Lung (tissue), 12 donors: ENCODE measurements around the gene FLT1. TPM values are rescaled to one million over a fixed set of nuclear protein-coding genes. Genes with fewer than 3 reads are reported as not detected.

Source experiments
- ATAC-seq: fragments of 200-7000 bp; cut with Tn5 transposase; one replicate; pipeline ENCODE4 v1.9.1; 2020; ENCODE audit warnings: moderate number of reproducible peaks; ENCODE audit not compliant: insufficient read depth, low FRiP score
- DNase-seq, 3 donors: peaks; one replicate each; pipeline ENCODE4 v3.0.0-alpha.2; 2013 to 2017
- H3K27ac ChIP-seq, 2 donors: one replicate each; pipeline ENCODE4 v1.5.1; 2013; ENCODE audit warnings: mild to moderate bottlenecking in 2 of 2, moderate library complexity in 2 of 2, control low read depth in 1 of 2, inconsistent platforms in 1 of 2, low read depth in 1 of 2, low read length in 1 of 2
- H3K27me3 ChIP-seq, 3 donors: one replicate each; pipeline ENCODE4 v1.5.1; 2013; ENCODE audit warnings: low read length in 2 of 3; ENCODE audit not compliant: control insufficient read depth in 3 of 3, insufficient read depth in 3 of 3
- H3K36me3 ChIP-seq, 4 donors: one replicate each; pipeline ENCODE4 v1.5.1; 2013; ENCODE audit warnings: low read length in 4 of 4, mild to moderate bottlenecking in 1 of 4, moderate library complexity in 1 of 4; ENCODE audit not compliant: control insufficient read depth in 4 of 4, insufficient read depth in 4 of 4
- H3K4me1 ChIP-seq, 5 donors: one replicate each; pipeline ENCODE4 v1.5.1; 2013; ENCODE audit warnings: low read length in 5 of 5, mild to moderate bottlenecking in 2 of 5, moderate library complexity in 1 of 5; ENCODE audit not compliant: control insufficient read depth in 5 of 5, insufficient read depth in 5 of 5
- H3K4me3 ChIP-seq: one replicate; pipeline ENCODE4 v1.5.1; 2013; ENCODE audit warnings: mild to moderate bottlenecking, control low read depth, moderate library complexity
- H3K9ac ChIP-seq, 2 donors: one replicate each; pipeline ENCODE4 v1.5.1; 2013; ENCODE audit warnings: low read length in 2 of 2, control low read depth in 1 of 2; ENCODE audit not compliant: insufficient read depth in 1 of 2
- H3K9me3 ChIP-seq, 4 donors: one replicate each; pipeline ENCODE4 v1.5.1; 2013; ENCODE audit warnings: low read length in 3 of 4, mild to moderate bottlenecking in 1 of 4, moderate library complexity in 1 of 4; ENCODE audit not compliant: control insufficient read depth in 4 of 4, insufficient read depth in 3 of 4
- WGBS, 2 donors: extraction: QIAGEN DNeasy Blood & Tissue Kit; methylation state at CpG; one replicate each; pipeline ENCODE4 v1.1.7; 2013; 5-methylcytosine and 5-hydroxymethylcytosine counted together
- polyA plus RNA-seq, 2 donors: library from polyadenylated mRNA; stranded (reverse); fragments of 200-250 nt; gene quantifications; one replicate each; pipeline ENCODE4 v1.2.1, GENCODE V29; 2013
- total RNA-seq, 2 donors: library from RNA; depleted of rRNA in 1 of 2; stranded (reverse); fragments of >200 nt in 1 of 2; gene quantifications; one replicate each; pipeline ENCODE4 v1.2.1, GENCODE V29; 2014 to 2021
- TF ChIP-seq, protein P1 (sequence below): IDR thresholded peaks from 2 replicates; pipeline ENCODE4 v1.5.1; 2012; ENCODE audit warnings: mild to moderate bottlenecking; ENCODE audit errors: control extremely low read depth, extremely low read depth
- donor health status: control.
- donor health status: control.
- donor health status: Bipolar disorder and iron deficiency.
- donor health status: healthy.
- donor health status: DM: yes; HTN: yes; CAD: no.

Gene FLT1
- total and polyA plus RNA-seq, 4 donors, result 4.7 to 71.3 (median 42.2) TPM

DNA sequence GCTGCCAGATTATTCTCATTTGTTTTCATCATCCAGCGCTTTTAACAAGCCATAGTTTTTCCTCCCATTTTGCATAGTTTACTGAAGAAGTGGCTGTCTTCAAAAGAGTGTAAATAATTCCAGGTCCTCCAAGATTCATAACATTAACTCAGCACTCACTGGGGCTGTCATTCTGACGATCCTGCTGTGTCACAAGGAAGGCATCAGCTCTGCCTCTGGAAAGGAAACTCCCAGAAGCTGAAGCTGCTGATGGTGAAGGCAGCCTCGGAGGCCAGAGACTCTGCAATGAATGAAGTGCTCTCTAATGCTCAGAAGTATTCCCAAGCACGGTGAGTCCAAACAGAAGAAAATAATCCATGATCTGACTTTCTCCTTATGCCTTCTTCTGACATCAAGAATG, 60.0 kb downstream of the FLT1 start:
- H3K4me1 ChIP-seq, result peaks cover 0 to 4% (median 2%) of the 10 kb centered on the region in 5 donors
- H3K9me3 ChIP-seq, result peaks cover 0 to 2% (median 0%) of the 10 kb centered on the region in 4 donors
- H3K36me3 ChIP-seq, result peaks cover 0 to 7% (median 1%) of the 10 kb centered on the region in 4 donors
- WGBS, 2 donors, result 42 to 67% methylated on average over 4 of the region's 4 CpGs
- ATAC-seq, result no peak
- H3K27me3 ChIP-seq, result peaks cover 0 to 3% (median 0%) of the 10 kb centered on the region in 3 donors
- no peak overlapping the region for H3K9ac ChIP-seq
- TF ChIP-seq, protein P1, sequence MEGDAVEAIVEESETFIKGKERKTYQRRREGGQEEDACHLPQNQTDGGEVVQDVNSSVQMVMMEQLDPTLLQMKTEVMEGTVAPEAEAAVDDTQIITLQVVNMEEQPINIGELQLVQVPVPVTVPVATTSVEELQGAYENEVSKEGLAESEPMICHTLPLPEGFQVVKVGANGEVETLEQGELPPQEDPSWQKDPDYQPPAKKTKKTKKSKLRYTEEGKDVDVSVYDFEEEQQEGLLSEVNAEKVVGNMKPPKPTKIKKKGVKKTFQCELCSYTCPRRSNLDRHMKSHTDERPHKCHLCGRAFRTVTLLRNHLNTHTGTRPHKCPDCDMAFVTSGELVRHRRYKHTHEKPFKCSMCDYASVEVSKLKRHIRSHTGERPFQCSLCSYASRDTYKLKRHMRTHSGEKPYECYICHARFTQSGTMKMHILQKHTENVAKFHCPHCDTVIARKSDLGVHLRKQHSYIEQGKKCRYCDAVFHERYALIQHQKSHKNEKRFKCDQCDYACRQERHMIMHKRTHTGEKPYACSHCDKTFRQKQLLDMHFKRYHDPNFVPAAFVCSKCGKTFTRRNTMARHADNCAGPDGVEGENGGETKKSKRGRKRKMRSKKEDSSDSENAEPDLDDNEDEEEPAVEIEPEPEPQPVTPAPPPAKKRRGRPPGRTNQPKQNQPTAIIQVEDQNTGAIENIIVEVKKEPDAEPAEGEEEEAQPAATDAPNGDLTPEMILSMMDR, result no peak
- H3K27ac ChIP-seq, result no peak overlapping the region
- H3K4me3 ChIP-seq, result no peak overlapping the region
- no peak for DNase-seq

DNA sequence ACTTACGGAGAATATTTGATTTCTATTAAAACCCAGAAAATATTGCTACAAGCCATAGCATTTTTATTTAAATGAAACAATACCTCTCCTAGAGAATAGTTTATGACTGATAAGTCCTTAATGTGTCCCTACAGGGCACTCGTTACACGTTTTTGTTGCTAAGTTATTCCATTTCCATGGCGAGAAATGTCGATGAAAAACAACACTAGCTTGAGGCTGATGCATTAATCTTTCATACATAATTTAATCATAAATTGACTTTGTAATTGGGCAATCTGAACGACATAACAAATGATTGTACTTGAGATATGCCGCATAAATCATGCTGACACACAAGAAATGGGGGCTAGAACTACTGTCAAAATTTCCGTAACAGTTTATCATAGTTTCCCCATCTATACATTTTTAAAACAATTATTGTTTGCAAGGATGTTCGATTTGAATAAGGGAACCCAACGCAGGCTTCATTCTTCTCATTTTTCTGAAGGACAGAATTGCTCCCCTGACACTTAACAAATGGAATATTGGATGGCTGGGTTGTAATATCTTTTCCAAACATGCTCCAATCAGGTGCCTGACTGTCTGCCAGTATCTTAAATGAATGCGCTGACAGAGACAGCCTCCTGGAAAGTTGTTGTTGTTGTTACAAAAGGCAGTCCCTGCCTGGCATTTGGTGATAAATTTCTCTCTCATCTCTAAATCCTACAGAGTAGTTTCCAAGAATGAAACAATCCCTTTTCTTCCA, 61.9 kb downstream of the FLT1 start:
- Histone ChIP-seq H3K9me3 (peaks cover 0 to 2% (median 0%) of the 10 kb centered on the region in 4 donors), H3K27me3 (peaks cover 0 to 3% (median 0%) of the 10 kb centered on the region in 3 donors), H3K9ac (no peak overlapping the region), H3K4me1 (peaks cover 0 to 4% (median 2%) of the 10 kb centered on the region in 5 donors), H3K27ac (no peak overlapping the region), H3K36me3 (peaks cover 0 to 7% (median 1%) of the 10 kb centered on the region in 4 donors), H3K4me3 (no peak overlapping the region)
- 82 to 93% methylated on average over 11 of the region's 11 CpGs for WGBS, 2 donors
- DNase-seq, result no peak
- TF ChIP-seq, protein P1, result no peak
- ATAC-seq, result no peak

DNA sequence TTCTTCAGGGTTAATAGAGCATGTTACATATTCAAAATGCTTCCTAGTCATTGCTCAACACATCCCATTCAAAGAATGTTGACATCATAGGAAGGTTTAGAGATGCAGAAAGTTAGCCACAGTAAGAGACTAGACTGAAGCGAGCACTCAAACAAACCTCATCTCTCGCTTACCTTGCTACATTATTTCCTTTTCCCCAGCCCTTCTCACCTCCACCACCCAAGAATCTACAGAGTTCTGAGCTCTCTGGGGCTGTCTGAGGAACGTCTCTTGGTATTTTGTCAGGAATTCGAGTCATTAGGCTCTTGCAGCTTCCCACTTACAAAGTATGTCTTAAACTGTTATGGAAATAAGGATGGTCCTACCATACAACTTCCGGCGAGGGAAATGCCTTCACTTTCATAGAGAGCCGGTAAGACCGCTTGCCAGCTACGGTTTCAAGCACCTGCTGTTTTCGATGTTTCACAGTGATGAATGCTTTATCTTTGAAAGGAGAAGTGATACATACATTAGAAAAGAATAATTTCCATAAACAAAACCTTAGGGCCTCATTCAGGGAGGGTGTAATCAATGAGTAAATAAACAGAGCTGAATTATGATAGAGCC, 65.1 kb downstream of the FLT1 start:
- 79 to 81% methylated on average over 10 of the region's 10 CpGs for WGBS, 2 donors
- no peak overlapping the region for H3K9ac ChIP-seq
- TF ChIP-seq, protein P1, result no peak
- peaks cover 0 to 8% (median 0%) of the 10 kb centered on the region in 4 donors for H3K36me3 ChIP-seq
- H3K27me3 ChIP-seq, result no peaks in the 10 kb centered on the region
- peaks cover 0 to 4% (median 0%) of the 10 kb centered on the region in 5 donors for H3K4me1 ChIP-seq
- no peak for ATAC-seq
- DNase-seq, result no peak
- no peak overlapping the region for H3K27ac ChIP-seq
- no peaks in the 10 kb centered on the region for H3K9me3 ChIP-seq
- H3K4me3 ChIP-seq, result no peak overlapping the region
